ENCODE data around the gene ATP6V1B1.
A peak's percentile ranks its signal among the peaks of the same experiment; 100 is the strongest.
"Not testable (repeated sequence)": the region's sequence is repeated elsewhere in the genome, so short reads cannot be mapped to it uniquely, and the experiment has no call there.

Gene ATP6V1B1

GRCh38 chr2:70990216-70990615, 54.5 kb downstream of the ATP6V1B1 start:
- DNase-seq (ENCODE audit: low spot score), result no peak

GRCh38 chr2:70991142-70991541, 55.4 kb downstream of the ATP6V1B1 start:
- DNase-seq (ENCODE audit: low spot score), result no peak

GRCh38 chr2:70991742-70992141, 56.0 kb downstream of the ATP6V1B1 start:
- no peak for DNase-seq (ENCODE audit: low spot score)

GRCh38 chr2:70992945-70993853, 57.5 kb downstream of the ATP6V1B1 start:
- no peak for DNase-seq (ENCODE audit: low spot score)

- peak; percentile 29 for DNase-seq (ENCODE audit: low spot score)
Measured at GRCh38 chr2:70994009-70994698, 58.5 kb downstream of the ATP6V1B1 start.

- DNase-seq (ENCODE audit: low spot score), result peak; percentile 88
Measured at GRCh38 chr2:70994699-70995425, 59.2 kb downstream of the ATP6V1B1 start, which contains the start of gene TEX261. Gene TEX261, minus strand, starts transcription at chr2:70994873. Its CDS starts 116 bp downstream, at chr2:70994757.

- DNase-seq (ENCODE audit: low spot score), result peak; percentile 42
Measured at GRCh38 chr2:70995426-70995729, 59.7 kb downstream of the ATP6V1B1 start.

- DNase-seq (ENCODE audit: low spot score), result not testable (repeated sequence)
Measured at GRCh38 chr2:70998885-70999284, 63.2 kb downstream of the ATP6V1B1 start.

GRCh38 chr2:70999362-70999761, 63.7 kb downstream of the ATP6V1B1 start:
- DNase-seq (ENCODE audit: low spot score), result no peak

- DNase-seq (ENCODE audit: low spot score), result not testable (repeated sequence)
Measured at GRCh38 chr2:70999931-71000330, 64.2 kb downstream of the ATP6V1B1 start.

GRCh38 chr2:71000780-71001591, 65.3 kb downstream of the ATP6V1B1 start:
- DNase-seq (ENCODE audit: low spot score), result peak; percentile 80

- DNase-seq (ENCODE audit: low spot score), result no peak
Measured at GRCh38 chr2:71001592-71001927, 65.9 kb downstream of the ATP6V1B1 start.

GRCh38 chr2:71001981-71002570, 66.4 kb downstream of the ATP6V1B1 start:
- no peak for DNase-seq (ENCODE audit: low spot score)

- DNase-seq (ENCODE audit: low spot score), result no peak
Measured at GRCh38 chr2:71003396-71003795, 67.7 kb downstream of the ATP6V1B1 start.

GRCh38 chr2:71003966-71004755, 68.5 kb downstream of the ATP6V1B1 start:
- no peak for DNase-seq (ENCODE audit: low spot score)

- no peak for DNase-seq (ENCODE audit: low spot score)
Measured at GRCh38 chr2:71004857-71005256, 69.2 kb downstream of the ATP6V1B1 start.

GRCh38 chr2:71005271-71006202, 69.8 kb downstream of the ATP6V1B1 start:
- no peak for DNase-seq (ENCODE audit: low spot score)

- no peak for DNase-seq (ENCODE audit: low spot score)
Measured at GRCh38 chr2:71006323-71006722, 70.6 kb downstream of the ATP6V1B1 start.

Data from hematopoietic multipotent progenitor cell treated with erythropoietin and hydrocortisone succinate and interleukin-3 and kit ligand, for 15 days (in vitro differentiated cells).